WTC11 (cell line): ENCODE results near the gene HBB.

ENCODE experiments used
- ARID4B ChIP-seq: sonication (generic); formaldehyde crosslinking; IDR thresholded peaks from 2 replicates; pipeline ENCODE4 v1.8.0; 2023; ENCODE audit warnings: missing genetic modification reagents, mild to moderate bottlenecking, borderline replicate concordance
- CREB1 ChIP-seq: sonication (generic); formaldehyde crosslinking; IDR thresholded peaks from 2 replicates; pipeline ENCODE4 v1.8.0; 2023; ENCODE audit warnings: mild to moderate bottlenecking, missing genetic modification reagents
- HMGA2 ChIP-seq: fragments of 250-450 bp; sonication (Bioruptor Pico); IDR thresholded peaks from 2 replicates; pipeline ENCODE4 v1.4.0; 2021; ENCODE audit warnings: mild to moderate bottlenecking, moderate library complexity
- SMAD3 ChIP-seq: sonication (generic); formaldehyde crosslinking; IDR thresholded peaks from 2 replicates; pipeline ENCODE4 v1.8.0; 2022; ENCODE audit warnings: missing genetic modification reagents, mild to moderate bottlenecking, borderline replicate concordance
- TF ChIP-seq, protein P1 (sequence below): sonication (generic); formaldehyde crosslinking; IDR thresholded peaks from 2 replicates; pipeline ENCODE4 v1.8.0; 2022; ENCODE audit warnings: mild to moderate bottlenecking, missing genetic modification reagents
- TF ChIP-seq, protein P2 (sequence below): sonication (generic); formaldehyde crosslinking; conservative IDR thresholded peaks from 2 replicates; pipeline ENCODE4 v1.8.1; 2023; ENCODE audit warnings: mild to moderate bottlenecking, low read depth, missing genetic modification reagents, moderate library complexity
- TF ChIP-seq, protein P3 (sequence below): fragments of 200-600 bp; IDR thresholded peaks from 2 replicates; pipeline ENCODE4 v1.8.0; 2022; ENCODE audit warnings: antibody characterized with exemption
- TF ChIP-seq, protein P4 (sequence below): sonication (generic); formaldehyde crosslinking; IDR thresholded peaks from 2 replicates; pipeline ENCODE4 v1.8.0; 2022; ENCODE audit warnings: mild to moderate bottlenecking, missing genetic modification reagents

- TF ChIP-seq SMAD3 (no peak), HMGA2 (no peak), CREB1 (CRISPR knock-in tag) (no peak), ARID4B (CRISPR knock-in tag) (no peak)
- TF ChIP-seq, protein P1, sequence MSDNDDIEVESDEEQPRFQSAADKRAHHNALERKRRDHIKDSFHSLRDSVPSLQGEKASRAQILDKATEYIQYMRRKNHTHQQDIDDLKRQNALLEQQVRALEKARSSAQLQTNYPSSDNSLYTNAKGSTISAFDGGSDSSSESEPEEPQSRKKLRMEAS (CRISPR knock-in tag), result no peak
- TF ChIP-seq, protein P2, sequence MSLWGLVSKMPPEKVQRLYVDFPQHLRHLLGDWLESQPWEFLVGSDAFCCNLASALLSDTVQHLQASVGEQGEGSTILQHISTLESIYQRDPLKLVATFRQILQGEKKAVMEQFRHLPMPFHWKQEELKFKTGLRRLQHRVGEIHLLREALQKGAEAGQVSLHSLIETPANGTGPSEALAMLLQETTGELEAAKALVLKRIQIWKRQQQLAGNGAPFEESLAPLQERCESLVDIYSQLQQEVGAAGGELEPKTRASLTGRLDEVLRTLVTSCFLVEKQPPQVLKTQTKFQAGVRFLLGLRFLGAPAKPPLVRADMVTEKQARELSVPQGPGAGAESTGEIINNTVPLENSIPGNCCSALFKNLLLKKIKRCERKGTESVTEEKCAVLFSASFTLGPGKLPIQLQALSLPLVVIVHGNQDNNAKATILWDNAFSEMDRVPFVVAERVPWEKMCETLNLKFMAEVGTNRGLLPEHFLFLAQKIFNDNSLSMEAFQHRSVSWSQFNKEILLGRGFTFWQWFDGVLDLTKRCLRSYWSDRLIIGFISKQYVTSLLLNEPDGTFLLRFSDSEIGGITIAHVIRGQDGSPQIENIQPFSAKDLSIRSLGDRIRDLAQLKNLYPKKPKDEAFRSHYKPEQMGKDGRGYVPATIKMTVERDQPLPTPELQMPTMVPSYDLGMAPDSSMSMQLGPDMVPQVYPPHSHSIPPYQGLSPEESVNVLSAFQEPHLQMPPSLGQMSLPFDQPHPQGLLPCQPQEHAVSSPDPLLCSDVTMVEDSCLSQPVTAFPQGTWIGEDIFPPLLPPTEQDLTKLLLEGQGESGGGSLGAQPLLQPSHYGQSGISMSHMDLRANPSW (CRISPR knock-in tag), result no peak
- TF ChIP-seq, protein P3, sequence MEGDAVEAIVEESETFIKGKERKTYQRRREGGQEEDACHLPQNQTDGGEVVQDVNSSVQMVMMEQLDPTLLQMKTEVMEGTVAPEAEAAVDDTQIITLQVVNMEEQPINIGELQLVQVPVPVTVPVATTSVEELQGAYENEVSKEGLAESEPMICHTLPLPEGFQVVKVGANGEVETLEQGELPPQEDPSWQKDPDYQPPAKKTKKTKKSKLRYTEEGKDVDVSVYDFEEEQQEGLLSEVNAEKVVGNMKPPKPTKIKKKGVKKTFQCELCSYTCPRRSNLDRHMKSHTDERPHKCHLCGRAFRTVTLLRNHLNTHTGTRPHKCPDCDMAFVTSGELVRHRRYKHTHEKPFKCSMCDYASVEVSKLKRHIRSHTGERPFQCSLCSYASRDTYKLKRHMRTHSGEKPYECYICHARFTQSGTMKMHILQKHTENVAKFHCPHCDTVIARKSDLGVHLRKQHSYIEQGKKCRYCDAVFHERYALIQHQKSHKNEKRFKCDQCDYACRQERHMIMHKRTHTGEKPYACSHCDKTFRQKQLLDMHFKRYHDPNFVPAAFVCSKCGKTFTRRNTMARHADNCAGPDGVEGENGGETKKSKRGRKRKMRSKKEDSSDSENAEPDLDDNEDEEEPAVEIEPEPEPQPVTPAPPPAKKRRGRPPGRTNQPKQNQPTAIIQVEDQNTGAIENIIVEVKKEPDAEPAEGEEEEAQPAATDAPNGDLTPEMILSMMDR, result no peak
- TF ChIP-seq, protein P4, sequence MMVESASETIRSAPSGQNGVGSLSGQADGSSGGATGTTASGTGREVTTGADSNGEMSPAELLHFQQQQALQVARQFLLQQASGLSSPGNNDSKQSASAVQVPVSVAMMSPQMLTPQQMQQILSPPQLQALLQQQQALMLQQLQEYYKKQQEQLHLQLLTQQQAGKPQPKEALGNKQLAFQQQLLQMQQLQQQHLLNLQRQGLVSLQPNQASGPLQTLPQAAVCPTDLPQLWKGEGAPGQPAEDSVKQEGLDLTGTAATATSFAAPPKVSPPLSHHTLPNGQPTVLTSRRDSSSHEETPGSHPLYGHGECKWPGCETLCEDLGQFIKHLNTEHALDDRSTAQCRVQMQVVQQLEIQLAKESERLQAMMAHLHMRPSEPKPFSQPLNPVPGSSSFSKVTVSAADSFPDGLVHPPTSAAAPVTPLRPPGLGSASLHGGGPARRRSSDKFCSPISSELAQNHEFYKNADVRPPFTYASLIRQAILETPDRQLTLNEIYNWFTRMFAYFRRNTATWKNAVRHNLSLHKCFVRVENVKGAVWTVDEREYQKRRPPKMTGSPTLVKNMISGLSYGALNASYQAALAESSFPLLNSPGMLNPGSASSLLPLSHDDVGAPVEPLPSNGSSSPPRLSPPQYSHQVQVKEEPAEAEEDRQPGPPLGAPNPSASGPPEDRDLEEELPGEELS (CRISPR knock-in tag), result no peak
Measured at GRCh38 chr11:5232821-5233220, 6.0 kb upstream of the HBB start.
